ENCODE data around the gene KSR2.

Gene KSR2

GRCh38 chr12:117467588-117467987 is 501.2 kb downstream of the KSR2 start:
- DNase-seq (ENCODE audit: low spot score), result no peak

DNA sequence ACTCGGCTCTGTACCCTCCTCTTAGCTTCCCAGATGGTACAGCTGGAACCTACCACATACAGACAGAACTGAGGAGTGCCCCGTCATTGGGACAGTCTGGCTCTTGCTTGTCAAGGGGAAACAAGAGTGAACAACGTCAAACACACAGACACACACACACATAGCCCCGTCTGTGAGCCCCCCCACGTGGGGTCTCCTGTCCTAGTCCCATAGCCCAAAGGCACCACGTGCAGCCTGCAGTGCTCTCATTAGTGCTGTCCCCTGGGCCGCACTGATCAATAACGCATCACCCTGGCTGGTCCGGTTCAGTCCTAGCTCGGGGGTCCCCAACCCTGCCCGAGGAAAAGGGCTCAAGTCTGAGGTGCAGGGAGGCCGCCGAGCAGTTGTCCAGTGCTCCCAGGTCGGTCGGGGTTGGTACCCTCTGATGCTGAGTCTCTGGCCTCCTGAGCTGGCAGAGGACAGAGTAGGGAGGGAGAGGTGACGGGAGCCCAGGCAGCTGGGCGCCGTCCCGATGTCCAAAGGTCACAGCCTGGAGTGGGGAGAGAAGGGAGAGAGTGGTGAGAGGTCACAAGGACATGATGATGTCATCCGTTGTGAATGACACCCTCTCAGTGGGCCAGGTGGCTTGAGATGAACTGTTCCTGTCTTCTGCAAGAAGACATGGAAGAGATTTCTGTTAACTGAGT is 502.0 kb downstream of the KSR2 start:
- DNase-seq (ENCODE audit: low spot score), result no peak

DNA sequence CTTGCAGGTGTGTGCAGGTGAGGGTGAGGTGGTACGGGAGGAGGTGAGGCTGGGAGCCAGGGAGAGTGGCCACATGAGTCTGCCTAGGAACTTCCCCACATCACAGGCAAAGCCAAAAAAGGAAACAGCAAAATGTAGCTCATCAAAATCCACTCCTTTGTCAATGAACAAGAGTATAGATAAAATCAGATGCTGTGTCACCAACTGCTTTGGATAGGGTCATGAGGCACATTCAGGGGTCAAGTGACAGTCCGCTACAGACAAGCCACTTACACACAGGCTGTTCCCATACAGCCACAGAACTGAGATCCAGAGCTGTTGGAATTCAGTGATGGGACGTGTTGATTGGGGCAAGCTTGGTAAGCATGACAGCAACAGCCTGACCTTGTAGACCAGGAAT is 507.1 kb downstream of the KSR2 start:
- no peak for DNase-seq (ENCODE audit: low spot score)

DNA sequence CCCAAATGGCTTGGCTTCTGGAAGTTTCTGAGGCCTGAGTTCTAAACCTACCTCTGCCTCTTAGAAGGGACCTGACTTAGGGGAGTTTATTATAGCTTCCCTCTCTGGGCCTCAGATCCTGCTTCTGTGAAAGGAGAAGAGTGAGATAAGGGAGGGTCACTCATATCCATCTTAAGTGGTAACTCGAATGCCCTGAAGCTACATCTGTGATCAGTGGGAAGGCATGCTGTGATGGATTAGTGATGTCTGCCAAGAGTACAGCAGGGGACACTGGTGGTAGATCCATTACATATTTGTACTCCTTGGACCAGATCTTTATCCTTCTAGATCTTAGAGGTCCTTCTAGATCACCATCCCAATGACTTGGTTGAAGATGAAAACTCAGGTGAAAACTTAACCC is 509.6 kb downstream of the KSR2 start:
- no peak for DNase-seq (ENCODE audit: low spot score)

- DNase-seq (ENCODE audit: low spot score), result no peak
Measured at GRCh38 chr12:117457189-117457588, 511.6 kb downstream of the KSR2 start.

- no peak for DNase-seq (ENCODE audit: low spot score)
Measured at GRCh38 chr12:117456076-117456475, 512.7 kb downstream of the KSR2 start.

- no peak for DNase-seq (ENCODE audit: low spot score)
Measured at GRCh38 chr12:117453961-117454360, 514.8 kb downstream of the KSR2 start.

DNA sequence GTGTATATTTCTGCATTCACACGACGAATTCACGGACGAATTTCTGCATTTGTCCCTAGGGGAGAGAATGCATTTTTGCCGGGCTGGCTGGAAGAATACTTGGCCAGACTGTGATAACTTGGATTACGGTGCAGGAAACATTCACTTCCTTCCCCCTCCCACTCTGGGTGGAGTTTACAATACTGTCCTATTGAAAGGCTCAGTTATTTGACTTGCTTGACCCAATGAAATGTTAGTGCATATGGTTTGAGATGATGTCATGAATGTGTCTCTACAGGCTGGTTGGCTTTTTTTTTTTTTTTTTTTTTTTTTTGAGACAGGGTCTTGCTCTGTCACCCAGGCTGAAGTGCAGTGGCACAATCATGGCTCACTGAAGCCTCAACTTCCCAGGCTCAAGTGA is 516.7 kb downstream of the KSR2 start:
- no peak for DNase-seq (ENCODE audit: low spot score)

- DNase-seq (ENCODE audit: low spot score), result no peak
Measured at GRCh38 chr12:117450209-117450608, 518.6 kb downstream of the KSR2 start.

GRCh38 chr12:117447665-117448366 is 521.0 kb downstream of the KSR2 start:
- no peak for DNase-seq (ENCODE audit: low spot score)

DNA sequence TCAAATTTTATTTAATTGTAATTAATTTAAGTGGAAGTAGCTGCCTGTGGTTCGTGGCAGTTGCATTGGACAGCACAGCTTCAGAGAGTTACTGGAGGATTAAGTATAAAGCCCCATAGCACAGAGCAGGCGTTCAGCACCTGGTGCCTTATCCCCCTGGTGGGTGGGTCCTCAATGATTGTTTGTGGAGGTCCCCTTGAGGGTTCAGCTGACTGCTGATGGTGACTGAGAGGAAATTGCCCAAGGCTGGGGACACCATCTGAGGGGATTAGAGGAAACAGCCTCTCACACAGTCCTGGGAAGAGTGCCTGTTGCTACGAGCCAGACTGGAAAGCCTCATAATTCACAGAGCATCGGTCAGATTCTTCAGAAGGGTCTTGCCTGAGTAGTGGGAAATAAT is 524.0 kb downstream of the KSR2 start:
- DNase-seq (ENCODE audit: low spot score), result no peak

- DNase-seq (ENCODE audit: low spot score), result no peak
Measured at GRCh38 chr12:117441751-117442150, 527.0 kb downstream of the KSR2 start.

GRCh38 chr12:117440384-117440783 is 528.4 kb downstream of the KSR2 start:
- DNase-seq (ENCODE audit: low spot score), result no peak

GRCh38 chr12:117439531-117440001 is 529.2 kb downstream of the KSR2 start:
- DNase-seq (ENCODE audit: low spot score), result peak; percentile 30

DNA sequence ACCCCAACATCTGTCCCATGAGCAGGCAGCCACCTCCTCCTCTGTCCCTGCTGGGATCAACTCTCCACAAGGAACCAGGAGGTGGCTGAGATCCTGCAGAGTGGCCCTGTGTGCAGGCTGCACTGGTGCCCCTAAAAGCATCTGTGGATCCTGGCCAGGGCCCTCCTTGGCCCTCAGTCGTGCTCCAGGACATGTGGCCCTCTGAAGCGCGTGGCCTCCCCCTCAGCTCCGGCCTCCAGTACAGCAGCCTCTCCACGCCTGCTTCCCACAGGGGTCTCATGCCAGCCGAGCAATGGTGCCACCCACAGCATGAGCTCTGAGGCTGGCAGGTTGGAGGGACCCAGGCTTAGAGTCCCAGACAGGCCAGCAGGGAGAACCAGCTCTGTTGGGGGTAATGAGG is 530.0 kb downstream of the KSR2 start:
- no peak for DNase-seq (ENCODE audit: low spot score)

GRCh38 chr12:117437516-117438255 is 531.1 kb downstream of the KSR2 start:
- DNase-seq (ENCODE audit: low spot score), result no peak

- DNase-seq (ENCODE audit: low spot score), result no peak
Measured at GRCh38 chr12:117433878-117434277, 534.9 kb downstream of the KSR2 start.

DNA sequence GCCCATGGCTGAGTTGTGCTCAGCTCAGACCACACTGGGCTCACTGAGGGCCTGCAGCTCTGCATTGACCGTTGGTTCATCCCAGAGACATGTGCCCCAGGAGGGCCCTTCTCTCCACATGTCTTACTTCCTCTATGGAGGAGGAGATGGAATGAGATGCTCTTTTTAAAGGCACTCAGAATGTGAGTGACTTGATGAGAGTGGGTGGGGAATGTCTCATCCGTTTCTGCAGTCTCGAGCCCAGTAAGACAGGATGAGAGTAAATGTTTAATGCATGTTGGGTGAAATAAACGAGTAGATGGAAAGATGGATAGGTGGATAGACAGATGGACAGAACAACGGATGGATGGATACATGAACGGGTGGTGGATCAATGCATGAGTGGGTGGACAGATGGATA is 538.5 kb downstream of the KSR2 start:
- DNase-seq (ENCODE audit: low spot score), result no peak

- DNase-seq (ENCODE audit: low spot score), result no peak
Measured at GRCh38 chr12:117427211-117427610, 541.6 kb downstream of the KSR2 start.

DNA sequence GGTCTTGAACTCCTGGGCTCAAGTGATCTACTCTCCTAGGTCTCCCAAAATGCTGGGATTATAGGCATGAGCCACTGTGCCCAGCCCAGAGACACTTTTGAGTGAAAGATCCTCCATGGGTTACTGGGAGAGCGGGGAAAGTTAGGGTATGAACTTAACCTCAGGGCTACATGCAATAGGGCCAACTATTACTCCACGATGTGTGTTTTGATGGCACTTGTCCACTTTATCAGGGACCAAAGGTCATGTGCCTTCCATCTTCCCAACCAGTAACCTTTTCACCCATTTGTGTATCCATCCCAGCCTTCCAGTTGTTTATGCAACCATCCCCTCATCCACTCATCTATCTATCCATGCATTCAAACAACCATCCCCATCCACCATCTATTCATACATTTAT is 546.8 kb downstream of the KSR2 start:
- DNase-seq (ENCODE audit: low spot score), result no peak

- no peak for DNase-seq (ENCODE audit: low spot score)
Measured at GRCh38 chr12:117421068-117421752, 547.6 kb downstream of the KSR2 start.

GRCh38 chr12:117417004-117417403 is 551.8 kb downstream of the KSR2 start:
- no peak for DNase-seq (ENCODE audit: low spot score)

Data from SK-N-DZ (cell line).